IPS DF 19.7 (cell line): ENCODE measurements around the gene WBP11.
A peak's percentile ranks its signal among the peaks of the same experiment; 100 is the strongest.
"Not testable (repeated sequence)": the region's sequence is repeated elsewhere in the genome, so short reads cannot be mapped to it uniquely, and the experiment has no call there.

Source experiments
- DNase-seq: peaks from one replicate; pipeline ENCODE4 v3.0.0-alpha.2; 2013; ENCODE audit warnings: low read depth, low spot score

WBP11 gene

DNA sequence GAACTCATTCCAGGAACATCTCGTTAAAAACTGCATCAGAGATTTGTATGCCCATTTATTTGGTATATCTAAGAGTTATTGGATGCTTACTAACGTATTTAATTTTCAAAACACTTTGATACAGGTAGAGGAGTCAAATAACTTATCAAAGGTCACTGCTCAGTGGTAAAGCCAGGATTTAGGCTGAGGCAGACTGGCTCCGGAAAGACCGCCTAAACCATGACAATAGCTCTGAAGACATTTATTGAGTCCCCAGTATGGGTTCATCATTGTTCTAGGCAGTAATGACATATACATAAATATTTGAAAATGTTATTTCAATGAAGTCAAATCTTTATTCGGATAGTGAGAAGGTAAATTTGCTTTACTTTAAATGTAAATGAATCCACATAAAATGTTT lies 30.3 kb downstream of the WBP11 start:
- DNase-seq: no peak

GRCh38 chr12:14771651-14772137 lies 31.6 kb downstream of the WBP11 start:
- DNase-seq: no peak

DNA sequence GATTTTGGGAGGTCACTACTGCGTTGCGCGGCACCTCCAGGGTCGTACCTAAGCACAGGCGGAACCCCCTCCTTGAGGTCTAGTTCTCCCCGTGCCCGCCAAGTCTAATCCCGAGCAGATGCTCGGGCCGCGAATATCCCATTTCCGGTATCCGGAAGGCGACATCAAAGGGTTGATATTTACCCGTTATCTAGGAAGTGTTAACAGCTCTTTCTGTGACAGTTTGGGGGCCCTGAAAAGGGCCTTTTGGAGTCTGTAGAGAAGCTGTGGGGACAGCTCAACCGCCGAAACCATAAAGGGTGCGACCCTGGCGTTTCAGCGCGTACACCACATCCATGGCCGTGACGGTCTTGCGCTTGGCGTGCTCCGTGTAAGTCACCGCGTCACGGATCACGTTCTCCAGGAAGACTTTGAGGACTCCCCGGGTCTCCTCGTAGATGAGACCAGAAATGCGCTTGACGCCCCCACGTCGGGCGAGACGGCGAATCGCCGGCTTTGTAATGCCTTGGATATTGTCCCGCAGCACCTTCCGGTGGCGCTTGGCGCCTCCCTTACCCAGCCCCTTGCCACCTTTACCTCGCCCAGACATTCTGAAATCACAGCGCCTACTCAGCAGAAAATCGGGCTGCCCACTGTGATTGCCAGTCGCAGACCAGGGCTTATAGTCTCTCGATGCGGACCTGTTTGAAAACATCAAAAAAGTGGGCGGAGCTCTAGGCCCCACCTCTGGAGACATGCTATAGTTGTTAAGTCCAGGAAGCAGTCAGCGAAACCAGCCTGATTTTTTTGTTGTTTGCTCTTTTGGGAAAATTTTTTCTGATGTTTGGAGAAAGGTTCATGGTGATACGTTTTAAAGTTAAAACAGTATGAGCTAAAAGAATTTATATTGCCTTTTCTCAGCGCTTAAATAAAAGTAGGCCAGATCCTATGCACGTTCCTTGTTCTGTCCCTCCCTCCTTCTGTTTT lies 32.5 kb downstream of the WBP11 start:
- peak; percentile 80 for DNase-seq

GRCh38 chr12:14769969-14770495 lies 33.2 kb downstream of the WBP11 start:
- no peak for DNase-seq

- no peak for DNase-seq
Observed at GRCh38 chr12:14769466-14769968, 33.8 kb downstream of the WBP11 start.

DNA sequence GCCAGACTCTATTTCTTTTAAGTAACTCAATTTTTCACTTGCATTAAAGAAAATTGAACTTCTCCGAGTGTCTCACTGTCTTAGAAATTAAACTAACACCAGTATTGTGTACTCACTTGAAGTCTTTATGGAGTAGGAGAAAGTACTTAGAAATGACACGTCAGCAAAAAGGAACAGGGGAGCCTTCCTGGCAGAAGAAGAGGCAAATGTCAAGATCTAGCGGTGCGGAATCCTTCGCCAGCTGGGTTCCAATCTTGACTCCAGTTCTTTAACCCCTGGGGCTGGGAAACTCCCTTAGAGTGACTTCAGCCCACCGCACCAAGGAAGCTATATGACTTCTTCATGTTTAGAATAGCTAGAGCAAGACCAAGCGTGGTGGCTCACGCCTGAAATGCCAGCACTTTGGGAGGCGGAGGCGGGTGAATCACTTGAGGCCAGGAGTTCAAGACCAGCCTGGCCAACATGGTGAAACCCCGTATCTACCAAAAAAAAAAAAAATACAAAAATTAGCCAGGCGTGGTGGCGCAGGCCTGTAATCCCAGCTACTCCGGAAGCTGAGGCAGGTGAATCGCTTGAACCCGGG lies 34.4 kb downstream of the WBP11 start:
- no peak for DNase-seq

GRCh38 chr12:14767617-14768016 lies 35.7 kb downstream of the WBP11 start:
- DNase-seq: no peak

GRCh38 chr12:14766649-14767215 lies 36.5 kb downstream of the WBP11 start:
- no peak for DNase-seq

DNA sequence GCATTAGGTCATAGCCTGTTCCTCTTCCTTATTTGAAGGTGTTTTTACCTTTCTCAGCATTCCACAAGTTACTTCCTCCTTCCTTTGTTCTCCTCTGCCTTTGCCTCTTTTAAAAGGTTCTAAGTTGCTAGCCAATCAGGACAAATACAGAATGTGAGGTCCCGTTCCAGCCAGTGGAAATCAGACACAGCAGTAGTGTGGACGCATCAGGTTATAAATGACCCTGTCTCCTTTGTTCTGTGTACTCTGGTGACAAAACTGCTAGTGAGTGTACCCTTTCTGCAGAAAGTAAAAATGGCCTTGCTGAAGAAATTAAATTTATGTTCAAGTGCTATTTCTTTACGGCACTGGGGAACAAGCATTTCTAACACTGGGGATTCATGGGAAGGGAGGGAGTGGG lies 37.3 kb downstream of the WBP11 start:
- not testable (repeated sequence) for DNase-seq

- DNase-seq: no peak
Observed at GRCh38 chr12:14765398-14765797, 37.9 kb downstream of the WBP11 start.

DNA sequence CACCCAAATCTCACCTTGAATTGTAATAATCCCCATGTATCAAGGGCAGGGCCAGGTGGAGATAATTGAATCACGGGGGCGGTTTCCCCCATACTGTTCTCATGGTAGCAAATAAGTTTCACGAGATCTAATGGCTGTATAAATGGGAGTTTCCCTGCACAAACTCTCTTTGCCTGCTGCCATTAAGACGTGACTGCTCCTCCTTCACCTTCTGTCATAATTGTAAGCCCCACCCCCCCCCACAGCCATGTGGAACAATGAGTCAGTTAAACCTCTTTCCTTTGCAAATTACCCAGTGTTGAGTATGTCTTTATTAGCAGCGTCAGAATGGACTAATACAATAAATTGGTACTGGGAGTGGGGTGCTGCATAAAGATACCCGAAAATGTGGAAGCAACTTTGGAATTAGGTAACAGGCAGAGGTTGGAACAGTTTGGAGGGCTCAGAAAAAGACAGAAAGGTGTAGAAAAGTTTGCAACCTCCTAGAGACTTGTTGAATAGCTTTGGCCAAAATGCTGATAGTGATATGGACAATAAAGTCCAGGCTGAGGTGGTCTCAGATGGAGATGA lies 43.5 kb downstream of the WBP11 start:
- not testable (repeated sequence) for DNase-seq

DNA sequence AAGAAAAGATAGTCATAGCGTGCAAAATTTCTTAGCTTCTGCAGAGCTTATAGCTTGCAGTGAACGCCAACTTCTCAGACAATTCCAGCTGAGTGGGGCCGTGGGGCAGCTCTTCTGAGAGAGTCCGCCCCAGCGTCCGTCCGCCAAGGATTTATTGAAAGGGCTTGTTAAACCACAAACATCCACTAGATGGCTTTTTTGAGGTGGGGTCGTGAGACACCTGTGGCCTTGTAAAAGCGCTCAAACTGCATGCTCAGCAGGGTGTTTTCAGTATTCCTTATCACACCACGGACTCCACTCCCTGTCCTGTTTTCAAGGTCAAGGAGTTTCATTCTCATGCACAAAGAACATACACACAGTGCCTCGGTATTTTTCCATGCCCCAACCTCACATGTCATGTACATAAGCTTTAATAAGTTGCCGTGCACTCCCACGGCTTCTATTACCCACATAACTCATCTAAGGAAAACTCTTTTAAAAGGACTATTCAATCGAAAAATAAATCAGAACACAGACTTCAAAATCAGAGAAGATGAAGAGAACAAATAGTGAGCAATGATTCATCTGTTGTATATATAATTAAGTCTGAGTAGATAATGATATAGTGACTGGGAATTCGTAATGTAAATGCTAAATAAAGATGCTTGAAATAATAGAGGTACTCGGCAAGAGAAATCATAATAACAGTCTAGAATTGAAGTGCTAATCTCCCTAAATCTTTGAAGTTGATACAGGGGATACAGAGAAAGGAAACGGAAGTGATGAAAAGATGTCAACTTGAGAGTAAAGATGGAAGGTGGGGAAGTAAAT lies 46.7 kb downstream of the WBP11 start:
- DNase-seq: no peak

DNA sequence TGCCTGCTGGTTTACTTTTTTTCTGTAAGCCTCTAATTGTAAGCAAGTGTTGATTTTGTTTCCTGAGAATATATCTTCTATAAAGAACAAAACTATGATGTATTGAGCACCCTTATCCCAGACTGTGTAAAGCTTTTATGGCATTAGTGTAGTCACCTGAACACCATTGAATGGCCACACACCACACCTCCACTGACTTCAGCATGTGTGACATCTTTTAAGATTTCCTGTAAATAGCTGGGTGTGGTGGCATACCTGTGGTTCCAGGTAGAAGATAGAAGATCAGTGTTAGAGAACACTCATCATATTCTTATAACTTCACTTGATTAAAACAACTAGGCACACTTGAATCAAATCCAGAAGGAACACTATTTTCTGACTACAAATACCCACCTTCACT lies 51.3 kb downstream of the WBP11 start:
- DNase-seq: no peak

DNA sequence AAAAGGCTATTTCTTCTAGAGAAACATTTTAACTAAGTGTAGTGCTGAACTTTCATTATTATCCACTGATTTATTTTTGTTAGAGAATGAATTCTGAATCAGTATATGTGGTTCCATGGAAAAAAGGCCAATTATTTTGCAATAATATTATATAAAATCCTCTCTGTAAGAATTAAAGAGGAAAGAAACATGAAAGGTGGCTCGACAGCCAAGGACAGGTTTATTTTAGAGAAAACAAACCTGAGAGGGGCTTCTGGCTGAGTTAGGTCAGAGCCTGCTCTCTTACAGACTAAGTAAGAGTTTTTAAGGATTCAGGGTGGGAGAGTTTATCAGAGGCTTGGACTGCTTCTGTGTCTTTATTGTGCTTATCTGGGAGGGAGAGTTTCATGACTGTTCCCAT lies 60.2 kb downstream of the WBP11 start:
- DNase-seq: no peak

- no peak for DNase-seq
Observed at GRCh38 chr12:14741942-14742341, 61.3 kb downstream of the WBP11 start.

DNA sequence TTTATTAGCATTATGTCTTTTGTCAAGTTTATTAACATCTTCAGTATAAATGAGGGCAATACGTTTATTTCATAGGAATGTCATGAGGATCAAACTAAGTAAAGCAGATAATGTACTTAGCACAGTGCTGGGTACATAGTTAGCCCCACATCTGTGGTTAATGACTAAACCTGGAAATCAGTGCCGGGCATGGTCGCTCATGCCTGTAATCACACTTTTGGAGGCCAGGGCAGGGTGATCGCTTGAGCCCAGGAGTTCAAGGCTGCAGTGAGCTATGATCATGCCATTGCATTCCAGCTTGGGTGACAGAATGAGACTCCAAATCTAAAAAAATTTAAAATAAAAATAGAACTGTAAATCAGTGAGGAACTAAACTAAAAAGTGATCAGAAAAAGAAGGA lies 62.1 kb downstream of the WBP11 start:
- no peak for DNase-seq

DNA sequence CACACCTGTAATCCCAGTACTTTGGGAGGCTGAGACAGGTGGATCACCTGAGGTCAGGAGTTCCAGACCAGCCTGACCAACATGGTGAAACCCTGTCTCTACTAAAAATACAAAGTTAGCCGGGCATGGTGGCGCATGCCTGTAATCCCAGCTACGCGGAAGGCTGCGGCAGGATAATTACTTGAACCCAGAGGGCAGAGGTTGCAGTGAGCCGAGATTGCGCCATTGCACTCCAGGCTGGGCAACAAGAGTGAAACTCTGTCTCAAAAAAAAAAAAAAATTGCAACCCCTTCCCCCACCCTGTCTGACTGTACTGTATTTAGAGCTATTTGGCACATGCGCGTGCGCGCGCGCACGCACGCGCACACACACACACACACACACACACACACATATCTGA lies 66.8 kb downstream of the WBP11 start:
- DNase-seq: not testable (repeated sequence)
